ENCODE results near the gene ARV1.

- no peak for TF ChIP-seq CTCF (IDR thresholded peaks at IDR 0.05)
- no peak for TF ChIP-seq ZFX (IDR thresholded peaks at IDR 0.05; ENCODE audit: borderline replicate concordance)
Observed at GRCh38 chr1:230964896-230965295, 14.0 kb upstream of the ARV1 start.

All from 22Rv1 (cell line).